HEK293 (cell line): ENCODE data around the gene PIGL.

Source experiments
- ATF2 ChIP-seq: fragments of 450-650 bp; formaldehyde crosslinking; IDR thresholded peaks from 2 replicates; pipeline ENCODE4 v1.5.1; 2016; ENCODE audit warnings: missing biosample characterization, missing genetic modification characterization, low read depth
- GLIS2 ChIP-seq: fragments of 450-650 bp; formaldehyde crosslinking; IDR thresholded peaks from 2 replicates; pipeline ENCODE4 v1.5.1; 2016; ENCODE audit warnings: missing biosample characterization, missing genetic modification characterization
- KLF1 ChIP-seq: fragments of 450-650 bp; formaldehyde crosslinking; IDR thresholded peaks from 2 replicates; pipeline ENCODE4 v1.5.1; 2016; ENCODE audit warnings: missing biosample characterization, missing genetic modification characterization
- KLF10 ChIP-seq: fragments of 450-650 bp; IDR thresholded peaks from 2 replicates; pipeline ENCODE4 v1.5.1; 2018; ENCODE audit warnings: missing biosample characterization, mild to moderate bottlenecking, missing genetic modification characterization
- MZF1 ChIP-seq: fragments of 450-650 bp; formaldehyde crosslinking; IDR thresholded peaks from 2 replicates; pipeline ENCODE4 v1.5.1; 2017; ENCODE audit warnings: missing biosample characterization, missing genetic modification characterization, borderline replicate concordance
- PBX3 ChIP-seq: sonication (generic); formaldehyde crosslinking; IDR thresholded peaks from 2 replicates; pipeline ENCODE4 v1.8.1; 2022; ENCODE audit warnings: mild to moderate bottlenecking, moderate library complexity, missing genetic modification reagents
- PRDM4 ChIP-seq: fragments of 450-650 bp; formaldehyde crosslinking; IDR thresholded peaks from 2 replicates; pipeline ENCODE4 v1.5.1; 2017; ENCODE audit warnings: missing biosample characterization, missing genetic modification characterization
- SCRT1 ChIP-seq: fragments of 450-650 bp; formaldehyde crosslinking; IDR thresholded peaks from 2 replicates; pipeline ENCODE4 v1.5.1; 2016; ENCODE audit warnings: missing biosample characterization, missing genetic modification characterization, borderline replicate concordance
- ZBTB21 ChIP-seq: fragments of 450-650 bp; formaldehyde crosslinking; IDR thresholded peaks from 2 replicates; pipeline ENCODE4 v1.5.1; 2017; ENCODE audit warnings: missing biosample characterization, missing genetic modification characterization
- ZBTB44 ChIP-seq: fragments of 450-650 bp; IDR thresholded peaks from 2 replicates; pipeline ENCODE4 v1.5.1; 2018; ENCODE audit warnings: missing biosample characterization, mild to moderate bottlenecking, missing genetic modification characterization
- ZEB2 ChIP-seq: fragments of 450-650 bp; formaldehyde crosslinking; IDR thresholded peaks from 2 replicates; pipeline ENCODE4 v1.5.1; 2016; ENCODE audit warnings: missing biosample characterization, missing genetic modification characterization
- ZFP41 ChIP-seq: fragments of 450-650 bp; formaldehyde crosslinking; IDR thresholded peaks from 2 replicates; pipeline ENCODE4 v1.5.1; 2016; ENCODE audit warnings: missing biosample characterization, missing genetic modification characterization, borderline replicate concordance
- ZNF155 ChIP-seq: fragments of 450-650 bp; formaldehyde crosslinking; IDR thresholded peaks from 2 replicates; pipeline ENCODE4 v1.5.1; 2016; ENCODE audit warnings: missing biosample characterization, missing genetic modification characterization
- ZNF18 ChIP-seq: fragments of 450-650 bp; formaldehyde crosslinking; IDR thresholded peaks from 2 replicates; pipeline ENCODE4 v1.5.1; 2016; ENCODE audit warnings: missing biosample characterization, missing genetic modification characterization
- ZNF184 ChIP-seq: fragments of 450-650 bp; IDR thresholded peaks from 2 replicates; pipeline ENCODE4 v1.5.1; 2018; ENCODE audit warnings: missing biosample characterization, mild to moderate bottlenecking, missing genetic modification characterization
- ZNF26 ChIP-seq: fragments of 450-650 bp; formaldehyde crosslinking; IDR thresholded peaks from 2 replicates; pipeline ENCODE4 v1.5.1; 2016; ENCODE audit warnings: missing biosample characterization, missing genetic modification characterization
- ZNF266 ChIP-seq: fragments of 450-650 bp; formaldehyde crosslinking; IDR thresholded peaks from 2 replicates; pipeline ENCODE4 v1.5.1; 2016; ENCODE audit warnings: missing biosample characterization, missing genetic modification characterization, low read depth
- ZNF280D ChIP-seq: fragments of 450-650 bp; formaldehyde crosslinking; IDR thresholded peaks from 2 replicates; pipeline ENCODE4 v1.5.1; 2016; ENCODE audit warnings: missing biosample characterization, missing genetic modification characterization
- ZNF488 ChIP-seq: fragments of 450-650 bp; formaldehyde crosslinking; IDR thresholded peaks from 2 replicates; pipeline ENCODE4 v1.5.1; 2016; ENCODE audit warnings: missing biosample characterization, missing genetic modification characterization
- ZNF560 ChIP-seq: fragments of 450-650 bp; formaldehyde crosslinking; IDR thresholded peaks from 2 replicates; pipeline ENCODE4 v1.5.1; 2017; ENCODE audit warnings: missing biosample characterization, missing genetic modification characterization, borderline replicate concordance
- ZNF629 ChIP-seq: fragments of 450-650 bp; formaldehyde crosslinking; IDR thresholded peaks from 2 replicates; pipeline ENCODE4 v1.5.1; 2017; ENCODE audit warnings: missing biosample characterization, missing genetic modification characterization
- ZNF692 ChIP-seq: fragments of 450-650 bp; formaldehyde crosslinking; IDR thresholded peaks from 2 replicates; pipeline ENCODE4 v1.5.1; 2016; ENCODE audit warnings: missing biosample characterization, missing genetic modification characterization
- ZNF791 ChIP-seq: fragments of 450-650 bp; formaldehyde crosslinking; IDR thresholded peaks from 2 replicates; pipeline ENCODE4 v1.5.1; 2016; ENCODE audit warnings: missing biosample characterization, missing genetic modification characterization

The PIGL gene

GRCh38 chr17:16217002-16217635 is at the start of gene PIGL (continued):
- peak; percentile 85 for TF ChIP-seq ZEB2
- no peak for TF ChIP-seq ZNF488 (tag by site-specific recombination)
- peak; percentile 74; the same call in 1 of the 2 replicates for TF ChIP-seq PBX3 (CRISPR knock-in tag)
- no peak for TF ChIP-seq ZNF791 (tag by site-specific recombination)
- TF ChIP-seq ZFP41 (tag by site-specific recombination): no peak
- no peak for TF ChIP-seq ATF2 (tag by site-specific recombination)
- TF ChIP-seq ZNF692 (tag by site-specific recombination): peak; percentile 66; the same call in 1 of the 2 replicates
- peak; percentile 57 for TF ChIP-seq GLIS2 (tag by site-specific recombination)
- no peak for TF ChIP-seq ZNF280D (tag by site-specific recombination)
- TF ChIP-seq KLF1: peak; percentile 44
- peak; percentile 74 for TF ChIP-seq ZBTB44 (tag by site-specific recombination)
- peak; percentile 83 for TF ChIP-seq ZNF184
- TF ChIP-seq ZBTB21 (tag by site-specific recombination): peak; percentile 51; the same call in 1 of the 2 replicates
- TF ChIP-seq MZF1 (tag by site-specific recombination): no peak
- TF ChIP-seq ZNF155 (tag by site-specific recombination): no peak
- no peak for TF ChIP-seq ZNF266
- 0 out of 2 replicates have a peak, but pooled peaks have one; percentile 34 for TF ChIP-seq KLF10 (tag by site-specific recombination)
- no peak for TF ChIP-seq SCRT1
- no peak for TF ChIP-seq ZNF26 (tag by site-specific recombination)
- TF ChIP-seq PRDM4 (tag by site-specific recombination): peak; percentile 56; the same call in 1 of the 2 replicates
- TF ChIP-seq ZNF560 (tag by site-specific recombination): no peak
- TF ChIP-seq ZNF18 (tag by site-specific recombination): no peak
- peak; percentile 77 for TF ChIP-seq ZNF629 (tag by site-specific recombination)
